ENCODE data around the gene KBTBD4. TPM values are rescaled to one million over a fixed set of nuclear protein-coding genes. Genes with fewer than 3 reads are reported as not detected.

Gene KBTBD4
- total RNA-seq, 1 donor from 2014 or later, result 16.6 TPM

- H3K4me3 ChIP-seq, result no peak overlapping the region
- intact Hi-C loops (cut with DNase I), result no loop called here
- H3K4me1 ChIP-seq, result peaks cover 5% of the 10 kb centered on the region
- peaks cover 41% of the 10 kb centered on the region for H3K36me3 ChIP-seq
- H3K9me3 ChIP-seq, result no peaks in the 10 kb centered on the region
- no peaks in the 10 kb centered on the region for H3K27me3 ChIP-seq
- peak; percentile 55 for TF ChIP-seq CTCF (IDR thresholded peaks at IDR 0.05)
- no peak overlapping the region for H3K27ac ChIP-seq
- ATAC-seq, result peak; percentile 72
- DNase-seq, result no peak
Measured at GRCh38 chr11:47616726-47617416, 38.1 kb upstream of the KBTBD4 start.

DNA sequence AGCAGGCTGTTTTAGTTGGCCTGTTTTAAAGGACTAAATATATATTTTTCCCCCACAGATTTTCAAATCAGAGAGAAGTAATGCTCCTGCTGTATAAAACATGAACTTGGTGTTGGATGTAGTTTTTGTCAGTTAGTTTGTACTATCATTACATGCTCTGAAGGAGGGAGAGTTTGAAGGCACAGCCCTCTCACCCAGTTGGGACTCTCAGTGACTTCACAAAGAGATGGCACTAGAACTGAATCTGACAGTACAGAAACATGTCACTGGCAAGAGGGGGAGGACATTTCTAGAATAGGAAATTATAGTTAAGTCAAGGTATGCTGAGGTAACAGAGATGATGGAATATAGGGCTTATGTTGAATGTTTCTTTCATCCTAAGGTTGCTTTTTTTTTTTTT lies 36.5 kb upstream of the KBTBD4 start:
- TF ChIP-seq CTCF (IDR thresholded peaks at IDR 0.05), result no peak
- H3K4me1 ChIP-seq, result peaks cover 5% of the 10 kb centered on the region
- H3K9me3 ChIP-seq, result no peaks in the 10 kb centered on the region
- ATAC-seq (no peak), DNase-seq (no peak)
- H3K4me3 ChIP-seq, result no peak overlapping the region
- H3K36me3 ChIP-seq, result peaks cover 25% of the 10 kb centered on the region
- no peaks in the 10 kb centered on the region for H3K27me3 ChIP-seq
- H3K27ac ChIP-seq, result no peak overlapping the region
- intact Hi-C loops (cut with DNase I), result no loop called here

DNA sequence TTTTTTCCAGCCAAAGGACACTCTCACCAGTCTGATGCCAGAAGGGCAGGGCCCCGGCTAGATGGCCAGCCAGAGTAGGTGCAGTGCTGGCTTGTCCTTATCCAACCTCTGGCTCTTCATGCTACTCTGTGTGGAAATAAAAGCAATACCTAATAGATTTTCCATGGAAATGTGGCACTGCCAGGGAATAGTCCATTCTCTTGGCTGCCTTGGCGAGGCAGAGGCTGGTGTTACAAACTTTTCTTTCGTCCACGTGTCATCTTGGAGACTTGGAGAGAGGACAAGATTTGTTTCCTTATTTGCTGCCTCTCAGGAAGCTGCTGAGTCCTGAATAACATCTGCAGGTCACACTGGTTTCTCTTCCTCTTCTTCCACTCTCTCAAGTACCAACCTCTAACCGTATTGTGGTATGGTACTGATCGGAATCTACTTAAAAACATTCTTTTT lies 32.6 kb upstream of the KBTBD4 start:
- intact Hi-C loops (cut with DNase I), result no loop called here
- Histone ChIP-seq H3K27me3 (no peaks in the 10 kb centered on the region), H3K36me3 (no peaks in the 10 kb centered on the region), H3K4me3 (no peak overlapping the region), H3K4me1 (no peaks in the 10 kb centered on the region), H3K27ac (no peak overlapping the region), H3K9me3 (no peaks in the 10 kb centered on the region)
- TF ChIP-seq CTCF (IDR thresholded peaks at IDR 0.05), result no peak
- DNase-seq (no peak), ATAC-seq (peak; percentile 79)

DNA sequence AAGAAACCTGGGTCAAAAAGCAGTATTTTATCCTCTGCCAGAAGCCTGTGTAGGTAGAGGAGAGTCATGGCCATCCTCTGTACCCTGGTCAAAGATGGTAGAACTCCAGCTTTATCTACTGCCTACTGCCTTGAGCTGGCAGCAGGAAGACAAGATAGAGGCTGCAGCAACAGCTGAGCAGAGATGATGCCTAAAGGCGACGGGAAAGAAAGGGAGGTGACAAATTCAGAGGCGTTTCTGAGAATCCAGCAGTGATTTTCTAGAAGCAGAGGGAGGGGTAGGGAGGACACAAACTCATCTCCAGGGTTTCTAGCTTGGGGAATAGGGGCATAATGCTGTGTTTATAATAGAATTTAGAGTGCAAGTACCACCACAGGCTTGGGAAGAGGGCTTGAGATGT lies 30.9 kb upstream of the KBTBD4 start:
- no peak overlapping the region for H3K4me3 ChIP-seq
- no peaks in the 10 kb centered on the region for H3K4me1 ChIP-seq
- DNase-seq (no peak), ATAC-seq (no peak)
- no peak for TF ChIP-seq CTCF (IDR thresholded peaks at IDR 0.05)
- H3K27ac ChIP-seq, result no peak overlapping the region
- no peaks in the 10 kb centered on the region for H3K9me3 ChIP-seq
- intact Hi-C loops (cut with DNase I), result no loop called here
- H3K36me3 ChIP-seq, result no peaks in the 10 kb centered on the region
- H3K27me3 ChIP-seq, result no peaks in the 10 kb centered on the region

DNA sequence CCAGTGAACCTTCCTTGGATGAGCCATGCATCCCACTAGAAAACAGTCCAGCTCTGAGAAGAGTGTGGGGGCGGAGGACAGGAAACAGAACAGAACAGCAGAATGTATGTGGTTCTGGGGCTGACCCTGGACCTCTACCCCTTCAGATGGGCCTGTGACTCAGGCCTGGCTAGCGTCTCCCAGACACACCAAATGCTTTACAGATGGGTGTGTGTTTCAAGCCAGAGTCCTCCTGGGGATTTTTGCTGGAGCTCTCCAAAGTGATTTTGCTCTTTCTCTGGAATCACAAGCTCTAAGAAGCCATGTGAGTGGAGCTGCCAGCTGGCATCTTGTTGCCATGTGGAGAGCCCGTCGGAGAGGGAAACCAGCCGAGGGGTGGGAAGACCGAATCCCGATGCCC lies 28.6 kb upstream of the KBTBD4 start:
- ATAC-seq (peak; percentile 32), DNase-seq (no peak)
- H3K27ac ChIP-seq, result no peak overlapping the region
- no peaks in the 10 kb centered on the region for H3K27me3 ChIP-seq
- no peaks in the 10 kb centered on the region for H3K9me3 ChIP-seq
- H3K4me1 ChIP-seq, result no peaks in the 10 kb centered on the region
- H3K4me3 ChIP-seq, result no peak overlapping the region
- intact Hi-C loops (cut with DNase I), result no loop called here
- no peak for TF ChIP-seq CTCF (IDR thresholded peaks at IDR 0.05)
- no peaks in the 10 kb centered on the region for H3K36me3 ChIP-seq

DNA sequence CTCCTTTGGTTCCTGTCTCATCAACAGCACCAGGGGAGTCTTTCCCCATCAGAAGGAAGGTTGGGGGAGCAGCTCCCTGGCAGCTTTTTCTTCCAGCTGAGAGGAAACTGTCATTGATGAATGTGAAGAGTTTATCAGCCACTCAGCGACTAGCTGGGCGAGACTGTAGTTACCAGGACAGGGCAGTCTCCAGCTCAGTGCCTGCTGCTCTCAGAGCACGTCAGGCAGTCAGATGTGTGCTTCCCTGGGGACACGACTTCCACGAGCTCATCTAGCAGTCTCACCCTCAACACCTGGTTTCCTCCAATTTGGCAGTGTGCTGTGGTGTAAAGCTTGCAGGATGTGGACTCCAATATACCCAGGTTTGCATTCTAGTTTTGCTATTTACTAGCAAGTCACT lies 28.0 kb upstream of the KBTBD4 start:
- intact Hi-C loops (cut with DNase I), result no loop called here
- ATAC-seq (no peak), DNase-seq (no peak)
- Histone ChIP-seq H3K4me1 (no peaks in the 10 kb centered on the region), H3K9me3 (no peaks in the 10 kb centered on the region), H3K27me3 (no peaks in the 10 kb centered on the region), H3K36me3 (no peaks in the 10 kb centered on the region), H3K4me3 (no peak overlapping the region), H3K27ac (no peak overlapping the region)
- TF ChIP-seq CTCF (IDR thresholded peaks at IDR 0.05), result no peak

Data from upper lobe of right lung (tissue), 1 donor.